Measurements from ENCODE around the gene CD47. TPM values are rescaled to one million over a fixed set of nuclear protein-coding genes. Genes with fewer than 3 reads are reported as not detected.

Gene CD47
- total and polyA plus RNA-seq, 2 donors from 2014 or later = 61.7 to 104 TPM

GRCh38 chr3:108130236-108130635 lies 39.4 kb upstream of the CD47 start:
- intact Hi-C loops (cut with DNase I) = no loop called here
- Histone ChIP-seq H3K9ac (ENCODE audit: low read length in 3 of 3) (no peak overlapping the region), H3K27ac (ENCODE audit: low read depth in 2 of 2, low read length in 2 of 2) (no peak overlapping the region), H3K27me3 (ENCODE audit: control insufficient read depth, insufficient read depth, low read length) (no peaks in the 10 kb centered on the region), H3K9me3 (ENCODE audit: control insufficient read depth in 2 of 3, insufficient read depth in 1 of 3, low read length in 3 of 3) (no peaks in the 10 kb centered on the region), H3K4me3 (ENCODE audit: low read length in 3 of 3) (no peak overlapping the region), H3K36me3 (ENCODE audit: control insufficient read depth in 2 of 3, insufficient read depth in 3 of 3, low read length in 3 of 3) (no peaks in the 10 kb centered on the region), H3K4me1 (ENCODE audit: control insufficient read depth in 2 of 3, insufficient read depth in 2 of 3, low read depth in 1 of 3, low read length in 3 of 3) (no peaks in the 10 kb centered on the region)
- no peak for TF ChIP-seq CTCF (IDR thresholded peaks at IDR 0.05; ENCODE audit: borderline replicate concordance, extremely low read depth, insufficient read depth)
- no peak for DNase-seq
- FAIRE-seq = no peak

- intact Hi-C loops (cut with DNase I) = no loop called here
- DNase-seq (no peak), FAIRE-seq (no peak)
- H3K4me3 ChIP-seq (ENCODE audit: low read length in 3 of 3) = no peak overlapping the region
- H3K27me3 ChIP-seq (ENCODE audit: control insufficient read depth, insufficient read depth, low read length) = no peaks in the 10 kb centered on the region
- H3K27ac ChIP-seq (ENCODE audit: low read depth in 2 of 2, low read length in 2 of 2) = no peak overlapping the region
- no peak overlapping the region for H3K9ac ChIP-seq (ENCODE audit: low read length in 3 of 3)
- H3K36me3 ChIP-seq (ENCODE audit: control insufficient read depth in 2 of 3, insufficient read depth in 3 of 3, low read length in 3 of 3) = no peaks in the 10 kb centered on the region
- no peak for TF ChIP-seq CTCF (IDR thresholded peaks at IDR 0.05; ENCODE audit: borderline replicate concordance, extremely low read depth, insufficient read depth)
- H3K4me1 ChIP-seq (ENCODE audit: control insufficient read depth in 2 of 3, insufficient read depth in 2 of 3, low read depth in 1 of 3, low read length in 3 of 3) = peaks cover 0 to 2% (median 0%) of the 10 kb centered on the region in 3 donors
- no peaks in the 10 kb centered on the region for H3K9me3 ChIP-seq (ENCODE audit: control insufficient read depth in 2 of 3, insufficient read depth in 1 of 3, low read length in 3 of 3)
Measured at GRCh38 chr3:108127301-108127988, 36.6 kb upstream of the CD47 start.

- Histone ChIP-seq H3K36me3 (ENCODE audit: control insufficient read depth in 2 of 3, insufficient read depth in 3 of 3, low read length in 3 of 3) (no peaks in the 10 kb centered on the region), H3K27me3 (ENCODE audit: control insufficient read depth, insufficient read depth, low read length) (no peaks in the 10 kb centered on the region), H3K4me3 (ENCODE audit: low read length in 3 of 3) (no peak overlapping the region), H3K27ac (ENCODE audit: low read depth in 2 of 2, low read length in 2 of 2) (no peak overlapping the region), H3K9ac (ENCODE audit: low read length in 3 of 3) (no peak overlapping the region), H3K4me1 (ENCODE audit: control insufficient read depth in 2 of 3, insufficient read depth in 2 of 3, low read depth in 1 of 3, low read length in 3 of 3) (peaks cover 0 to 2% (median 0%) of the 10 kb centered on the region in 3 donors), H3K9me3 (ENCODE audit: control insufficient read depth in 2 of 3, insufficient read depth in 1 of 3, low read length in 3 of 3) (no peaks in the 10 kb centered on the region)
- intact Hi-C loops (cut with DNase I) = no loop called here
- TF ChIP-seq CTCF (IDR thresholded peaks at IDR 0.05; ENCODE audit: borderline replicate concordance, extremely low read depth, insufficient read depth) = no peak
- DNase-seq (no peak), FAIRE-seq (no peak)
Measured at GRCh38 chr3:108126348-108126747, 35.5 kb upstream of the CD47 start.

Measured in kidney (tissue), 14 donors.